ENCODE data around the gene LHCGR. TPM values are rescaled to one million over a fixed set of nuclear protein-coding genes. Genes with fewer than 3 reads are reported as not detected.
A peak's percentile ranks its signal among the peaks of the same experiment; 100 is the strongest.

The LHCGR gene
- total and polyA plus RNA-seq, 5 donors from 2014 or later: not detected

DNA sequence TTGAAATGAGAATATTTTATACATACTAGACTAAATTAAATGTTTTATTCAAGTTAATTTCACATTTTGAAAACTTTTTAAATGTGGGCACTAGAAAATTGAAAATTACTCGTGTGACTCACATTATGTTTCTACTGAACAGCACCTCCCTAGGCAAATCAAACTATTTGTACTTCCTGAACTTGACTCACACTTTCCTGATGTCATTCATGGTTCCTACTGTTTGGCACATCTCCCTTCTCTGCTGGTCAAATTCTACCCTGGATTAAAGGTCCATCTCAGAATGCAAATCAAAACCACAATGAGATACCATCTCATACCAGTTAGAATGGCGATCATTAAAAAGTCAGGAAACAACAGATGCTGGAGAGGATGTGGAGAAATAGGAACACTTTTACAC is 16.7 kb downstream of the LHCGR start:
- no peaks in the 10 kb centered on the region for H3K27me3 ChIP-seq (ENCODE audit: control insufficient read depth, insufficient read depth, low read length)
- H3K4me1 ChIP-seq (ENCODE audit: control insufficient read depth, insufficient read depth, low read length, poor library complexity, severe bottlenecking): no peaks in the 10 kb centered on the region
- H3K4me3 ChIP-seq (ENCODE audit: low read depth, low read length): no peak overlapping the region
- H3K9me3 ChIP-seq (ENCODE audit: control insufficient read depth in 2 of 2, low read length in 2 of 2): no peaks in the 10 kb centered on the region
- Mint-ChIP-seq H3K27me3 (no peaks in the 10 kb centered on the region), H3K4me3 (no peak overlapping the region), H3K27ac (no peak overlapping the region), H3K9me3 (peaks cover 0 to 5% (median 1%) of the 10 kb centered on the region in 7 donors), H3K36me3 (no peaks in the 10 kb centered on the region), H3K4me1 (no peaks in the 10 kb centered on the region)
- no peaks in the 10 kb centered on the region for H3K36me3 ChIP-seq (ENCODE audit: control insufficient read depth, insufficient read depth, low read length)
- DNase-seq (no peak), ATAC-seq (ENCODE audit: low read depth in 2 of 2) (no peak)
- no peak overlapping the region for H3K27ac ChIP-seq (ENCODE audit: insufficient read depth, low read length, poor library complexity, severe bottlenecking)

DNA sequence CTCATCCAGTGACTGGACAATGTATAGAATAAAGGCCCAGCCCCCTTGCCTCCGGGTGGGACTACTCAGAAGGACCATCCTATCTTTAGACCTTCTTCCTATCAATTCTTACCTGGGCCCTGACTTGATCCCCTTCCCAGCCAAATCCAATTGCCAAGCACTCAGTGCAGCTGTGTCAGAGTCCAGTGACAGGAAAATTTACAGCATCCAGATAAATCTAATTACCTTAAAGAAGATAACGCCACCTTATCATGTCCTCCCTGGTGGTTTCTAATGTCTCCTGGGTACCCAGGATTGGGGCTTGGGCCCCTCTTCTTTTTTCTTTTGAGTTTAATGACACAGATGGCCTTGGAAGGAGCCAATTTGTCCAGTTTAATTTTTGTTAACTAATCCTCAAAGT is 19.3 kb downstream of the LHCGR start:
- no peaks in the 10 kb centered on the region for H3K4me1 ChIP-seq (ENCODE audit: control insufficient read depth, insufficient read depth, low read length, poor library complexity, severe bottlenecking)
- DNase-seq: no peak
- no peaks in the 10 kb centered on the region for H3K36me3 ChIP-seq (ENCODE audit: control insufficient read depth, insufficient read depth, low read length)
- Mint-ChIP-seq H3K4me3 (no peak overlapping the region), H3K27ac (no peak overlapping the region), H3K4me1 (no peaks in the 10 kb centered on the region), H3K9me3 (peaks cover 0 to 8% (median 1%) of the 10 kb centered on the region in 7 donors), H3K36me3 (no peaks in the 10 kb centered on the region), H3K27me3 (no peaks in the 10 kb centered on the region)
- H3K4me3 ChIP-seq (ENCODE audit: low read depth, low read length): no peak overlapping the region
- ATAC-seq (ENCODE audit: low read depth in 2 of 2): no peak
- no peaks in the 10 kb centered on the region for H3K9me3 ChIP-seq (ENCODE audit: control insufficient read depth in 2 of 2, low read length in 2 of 2)
- no peak overlapping the region for H3K27ac ChIP-seq (ENCODE audit: insufficient read depth, low read length, poor library complexity, severe bottlenecking)
- H3K27me3 ChIP-seq (ENCODE audit: control insufficient read depth, insufficient read depth, low read length): no peaks in the 10 kb centered on the region

DNA sequence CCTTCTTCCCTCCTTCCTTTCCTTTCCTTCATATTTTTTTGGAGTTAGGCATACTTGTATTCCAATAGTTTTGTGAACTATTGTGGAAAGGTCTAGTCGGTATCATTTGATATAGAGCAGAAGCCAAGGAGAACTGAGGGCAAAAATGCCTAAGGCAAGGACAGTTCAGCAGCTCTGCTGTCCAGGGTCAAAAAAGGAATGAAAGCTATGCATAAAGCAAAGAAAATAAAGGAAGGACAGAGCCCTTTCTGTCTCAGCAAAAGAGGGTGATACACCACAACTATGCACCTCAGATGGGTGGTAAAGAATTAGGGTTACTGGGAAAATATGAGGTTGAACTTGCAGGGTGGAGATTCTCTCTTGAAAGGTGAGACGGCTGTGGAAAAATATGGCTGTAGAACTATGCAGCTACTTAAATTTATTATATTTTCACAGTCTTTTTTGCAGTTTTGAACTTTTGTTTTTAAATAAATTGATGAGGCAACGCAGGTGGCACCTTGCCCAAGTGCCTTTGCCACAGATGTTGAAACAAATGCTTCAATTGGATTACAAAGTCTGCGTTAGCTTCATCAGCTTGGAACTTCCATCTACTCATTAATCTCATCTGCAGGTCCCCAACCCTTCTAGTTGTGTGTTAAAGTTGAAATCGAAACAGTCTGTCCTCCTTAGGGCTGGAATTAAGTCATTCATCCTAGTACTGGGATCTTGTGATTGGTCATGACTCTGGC is 20.8 kb downstream of the LHCGR start:
- DNase-seq: no peak
- no peak overlapping the region for H3K4me3 ChIP-seq (ENCODE audit: low read depth, low read length)
- no peaks in the 10 kb centered on the region for H3K36me3 Mint-ChIP-seq
- H3K4me3 Mint-ChIP-seq: no peak overlapping the region
- no peaks in the 10 kb centered on the region for H3K36me3 ChIP-seq (ENCODE audit: control insufficient read depth, insufficient read depth, low read length)
- H3K4me1 ChIP-seq (ENCODE audit: control insufficient read depth, insufficient read depth, low read length, poor library complexity, severe bottlenecking): no peaks in the 10 kb centered on the region
- ATAC-seq (ENCODE audit: low read depth in 2 of 2): no peak
- no peaks in the 10 kb centered on the region for H3K27me3 Mint-ChIP-seq
- H3K9me3 ChIP-seq (ENCODE audit: control insufficient read depth in 2 of 2, low read length in 2 of 2): no peaks in the 10 kb centered on the region
- no peaks in the 10 kb centered on the region for H3K27me3 ChIP-seq (ENCODE audit: control insufficient read depth, insufficient read depth, low read length)
- no peaks in the 10 kb centered on the region for H3K4me1 Mint-ChIP-seq
- no peak overlapping the region for H3K27ac Mint-ChIP-seq
- peaks cover 0 to 8% (median 1%) of the 10 kb centered on the region in 7 donors for H3K9me3 Mint-ChIP-seq
- H3K27ac ChIP-seq (ENCODE audit: insufficient read depth, low read length, poor library complexity, severe bottlenecking): no peak overlapping the region

DNA sequence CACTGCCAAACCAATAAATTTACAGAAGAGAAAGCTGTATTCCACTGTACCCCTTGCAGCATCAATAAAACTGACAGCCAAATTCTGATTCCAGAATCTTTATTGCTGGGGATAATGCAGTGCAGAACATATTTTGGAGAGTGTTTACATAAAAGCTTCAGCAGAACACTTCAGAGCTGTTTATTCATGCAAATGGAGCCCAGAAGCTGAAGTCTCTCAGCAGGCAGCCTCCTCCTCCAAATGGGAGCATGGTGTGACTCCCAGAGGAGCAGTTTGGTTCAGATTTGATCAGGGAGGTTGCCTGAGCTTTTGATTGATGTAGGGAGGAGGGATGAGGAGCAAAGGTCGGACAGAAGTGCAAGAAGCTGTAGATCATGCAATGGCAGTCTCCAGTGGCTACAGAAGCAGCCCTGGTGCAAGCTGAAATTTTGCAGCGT is 22.4 kb downstream of the LHCGR start:
- H3K27me3 ChIP-seq (ENCODE audit: control insufficient read depth, insufficient read depth, low read length): no peaks in the 10 kb centered on the region
- H3K4me1 ChIP-seq (ENCODE audit: control insufficient read depth, insufficient read depth, low read length, poor library complexity, severe bottlenecking): no peaks in the 10 kb centered on the region
- H3K4me3 ChIP-seq (ENCODE audit: low read depth, low read length): no peak overlapping the region
- peaks cover 6% of the 10 kb centered on the region for H3K27me3 Mint-ChIP-seq
- H3K4me1 Mint-ChIP-seq: no peaks in the 10 kb centered on the region
- no peaks in the 10 kb centered on the region for H3K36me3 Mint-ChIP-seq
- H3K27ac Mint-ChIP-seq: no peak overlapping the region
- H3K27ac ChIP-seq (ENCODE audit: insufficient read depth, low read length, poor library complexity, severe bottlenecking): no peak overlapping the region
- ATAC-seq (ENCODE audit: low read depth in 2 of 2) (no peak), DNase-seq (no peak)
- no peaks in the 10 kb centered on the region for H3K36me3 ChIP-seq (ENCODE audit: control insufficient read depth, insufficient read depth, low read length)
- H3K4me3 Mint-ChIP-seq: peak overlapping the region in 1 of 4 donors; percentile 1
- H3K9me3 ChIP-seq (ENCODE audit: control insufficient read depth in 2 of 2, low read length in 2 of 2): no peaks in the 10 kb centered on the region
- H3K9me3 Mint-ChIP-seq: peaks cover 0 to 9% (median under 1%) of the 10 kb centered on the region in 7 donors

DNA sequence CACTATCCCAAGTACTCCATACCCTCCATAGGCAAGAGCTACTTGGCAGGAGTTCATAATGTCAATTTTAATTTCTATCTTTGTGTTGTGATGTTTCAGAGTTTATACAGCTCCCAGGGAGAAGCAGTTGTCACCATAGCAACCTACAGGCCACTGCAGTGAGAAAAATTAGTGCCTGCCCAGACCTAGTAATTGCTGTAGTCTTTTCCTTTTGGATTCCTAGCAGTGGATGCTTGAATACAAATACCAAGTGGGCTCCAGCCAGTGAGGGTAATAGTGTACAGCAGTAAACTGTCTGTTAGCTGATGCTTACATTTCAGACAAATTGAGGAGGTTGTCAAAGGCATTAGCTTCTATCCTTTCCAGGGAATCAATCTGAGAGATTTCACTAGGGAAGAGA is 26.7 kb downstream of the LHCGR start:
- no peaks in the 10 kb centered on the region for H3K9me3 ChIP-seq (ENCODE audit: control insufficient read depth in 2 of 2, low read length in 2 of 2)
- Mint-ChIP-seq H3K9me3 (peaks cover 0 to 6% (median 0%) of the 10 kb centered on the region in 7 donors), H3K4me1 (no peaks in the 10 kb centered on the region), H3K27ac (no peak overlapping the region), H3K27me3 (peaks cover 11% of the 10 kb centered on the region), H3K36me3 (no peaks in the 10 kb centered on the region), H3K4me3 (no peak overlapping the region)
- H3K36me3 ChIP-seq (ENCODE audit: control insufficient read depth, insufficient read depth, low read length): no peaks in the 10 kb centered on the region
- no peak overlapping the region for H3K27ac ChIP-seq (ENCODE audit: insufficient read depth, low read length, poor library complexity, severe bottlenecking)
- DNase-seq (no peak), ATAC-seq (ENCODE audit: low read depth in 2 of 2) (no peak)
- H3K4me1 ChIP-seq (ENCODE audit: control insufficient read depth, insufficient read depth, low read length, poor library complexity, severe bottlenecking): no peaks in the 10 kb centered on the region
- no peaks in the 10 kb centered on the region for H3K27me3 ChIP-seq (ENCODE audit: control insufficient read depth, insufficient read depth, low read length)
- no peak overlapping the region for H3K4me3 ChIP-seq (ENCODE audit: low read depth, low read length)

DNA sequence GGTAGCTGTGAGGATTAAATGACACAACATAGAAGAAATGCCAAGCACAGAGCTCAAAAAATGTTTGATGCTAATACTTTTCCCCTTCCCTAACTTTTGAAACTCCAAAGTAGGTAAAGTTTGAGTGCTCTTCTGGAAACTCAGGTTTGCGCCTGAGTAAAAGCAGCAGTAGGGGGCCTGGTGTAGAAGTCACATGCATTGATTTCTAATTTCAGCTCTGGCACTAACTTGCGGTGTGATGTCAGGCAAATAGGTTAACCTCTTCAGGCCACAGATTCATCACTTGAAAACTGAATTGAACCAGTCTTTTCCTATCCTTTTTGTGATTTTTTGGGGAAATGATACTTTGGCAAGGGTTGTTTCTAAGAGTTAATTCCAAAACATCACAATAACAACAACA is 27.2 kb downstream of the LHCGR start:
- no peak overlapping the region for H3K4me3 ChIP-seq (ENCODE audit: low read depth, low read length)
- H3K27ac Mint-ChIP-seq: no peak overlapping the region
- DNase-seq (no peak), ATAC-seq (ENCODE audit: low read depth in 2 of 2) (no peak)
- H3K27me3 ChIP-seq (ENCODE audit: control insufficient read depth, insufficient read depth, low read length): no peaks in the 10 kb centered on the region
- peaks cover 11% of the 10 kb centered on the region for H3K27me3 Mint-ChIP-seq
- no peaks in the 10 kb centered on the region for H3K4me1 Mint-ChIP-seq
- H3K36me3 Mint-ChIP-seq: no peaks in the 10 kb centered on the region
- no peak overlapping the region for H3K4me3 Mint-ChIP-seq
- no peaks in the 10 kb centered on the region for H3K9me3 ChIP-seq (ENCODE audit: control insufficient read depth in 2 of 2, low read length in 2 of 2)
- peaks cover 0 to 5% (median 0%) of the 10 kb centered on the region in 7 donors for H3K9me3 Mint-ChIP-seq
- no peak overlapping the region for H3K27ac ChIP-seq (ENCODE audit: insufficient read depth, low read length, poor library complexity, severe bottlenecking)
- no peaks in the 10 kb centered on the region for H3K36me3 ChIP-seq (ENCODE audit: control insufficient read depth, insufficient read depth, low read length)
- no peaks in the 10 kb centered on the region for H3K4me1 ChIP-seq (ENCODE audit: control insufficient read depth, insufficient read depth, low read length, poor library complexity, severe bottlenecking)

DNA sequence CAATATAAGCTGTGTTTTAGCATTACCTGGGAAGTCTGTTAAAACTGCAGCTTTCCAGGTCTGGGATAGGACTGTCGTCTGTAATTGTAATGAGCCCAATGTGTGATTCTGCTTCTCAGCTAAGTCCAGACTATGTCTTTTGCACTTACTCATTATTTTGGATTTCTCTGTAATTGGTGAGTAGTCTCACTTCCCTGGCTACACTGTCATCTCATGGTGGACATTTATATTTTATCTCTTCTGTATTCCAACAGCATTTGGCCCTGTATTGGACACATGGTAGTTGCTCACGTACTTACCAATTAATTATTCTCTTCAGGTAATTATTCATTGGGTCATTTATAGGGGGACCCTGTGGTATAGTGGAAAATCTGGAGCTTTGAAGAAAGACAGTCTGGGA is 28.0 kb downstream of the LHCGR start:
- no peaks in the 10 kb centered on the region for H3K27me3 ChIP-seq (ENCODE audit: control insufficient read depth, insufficient read depth, low read length)
- DNase-seq (no peak), ATAC-seq (ENCODE audit: low read depth in 2 of 2) (no peak)
- H3K4me1 ChIP-seq (ENCODE audit: control insufficient read depth, insufficient read depth, low read length, poor library complexity, severe bottlenecking): no peaks in the 10 kb centered on the region
- Mint-ChIP-seq H3K27me3 (peaks cover 11% of the 10 kb centered on the region), H3K4me3 (no peak overlapping the region), H3K4me1 (no peaks in the 10 kb centered on the region), H3K27ac (no peak overlapping the region), H3K9me3 (peaks cover 0 to 3% (median 0%) of the 10 kb centered on the region in 7 donors), H3K36me3 (no peaks in the 10 kb centered on the region)
- no peaks in the 10 kb centered on the region for H3K36me3 ChIP-seq (ENCODE audit: control insufficient read depth, insufficient read depth, low read length)
- H3K9me3 ChIP-seq (ENCODE audit: control insufficient read depth in 2 of 2, low read length in 2 of 2): no peaks in the 10 kb centered on the region
- H3K4me3 ChIP-seq (ENCODE audit: low read depth, low read length): no peak overlapping the region
- no peak overlapping the region for H3K27ac ChIP-seq (ENCODE audit: insufficient read depth, low read length, poor library complexity, severe bottlenecking)

Data from CD4-positive, CD25-positive, alpha-beta regulatory T cell (primary cell).